Measurements from ENCODE around the gene PCDHB8.
"Not testable (repeated sequence)": the region's sequence is repeated elsewhere in the genome, so short reads cannot be mapped to it uniquely, and the experiment has no call there.

- not testable (repeated sequence) for TF ChIP-seq POLR2A (IDR thresholded peaks at IDR 0.05; ENCODE audit: low read depth, low read length); GATA2 (IDR thresholded peaks at IDR 0.05; ENCODE audit: insufficient read depth, insufficient read length, low read depth, low read length); CTCF (IDR thresholded peaks at IDR 0.05; ENCODE audit: extremely low read depth in 1 of 2, insufficient read depth in 1 of 2, low read depth in 1 of 2, low read length in 2 of 2); POLR2AphosphoS5 (IDR thresholded peaks at IDR 0.05; ENCODE audit: insufficient read depth, low read depth, low read length); MAX (IDR thresholded peaks at IDR 0.05; ENCODE audit: insufficient read depth, insufficient read length); JUN (IDR thresholded peaks at IDR 0.05; ENCODE audit: borderline replicate concordance, insufficient read depth, insufficient read length, low read depth)
Measured at GRCh38 chr5:141188682-141189081, 11.1 kb downstream of the PCDHB8 start.
